Caco-2 (cell line): ENCODE results near the gene GATM. TPM values are rescaled to one million over a fixed set of nuclear protein-coding genes. Genes with fewer than 3 reads are reported as not detected.
"Not testable (repeated sequence)": the region's sequence is repeated elsewhere in the genome, so short reads cannot be mapped to it uniquely, and the experiment has no call there.

ENCODE experiments used
- BruUV-seq: library from RNA; stranded (reverse); fragments of 400-500 nt; replicated peaks from 2 replicates; lab custom pipeline; 2021; lab: Mats Ljungman, UMichigan
- CTCF ChIA-PET: fragments of 300-600 bp; sonication (Branson Sonifier 250); formaldehyde crosslinking; loops from one replicate; lab custom pipeline; 2022; ENCODE audit warnings: antibody characterized with exemption; lab: Charles Lee
- POLR2A ChIA-PET: fragments of 300-600 bp; sonication (Branson Sonifier 250); formaldehyde crosslinking; loops from one replicate; lab custom pipeline; 2022; ENCODE audit warnings: antibody characterized with exemption; lab: Charles Lee
- DNase-seq, 2 experiments: peaks; one replicate each; pipeline versions ENCODE4 v3.0.0 to v3.0.0-alpha.2; 2020 to 2022
- H3K27me3 ChIP-seq: replicated peaks from 2 replicates; pipeline ENCODE4 v1.6.0; 2011; ENCODE audit warnings: low read length; ENCODE audit not compliant: control insufficient read depth, insufficient read depth
- H3K36me3 ChIP-seq: 2 replicates; pipeline ENCODE4 v1.5.1; 2011; ENCODE audit warnings: low read length; ENCODE audit not compliant: control insufficient read depth, insufficient read depth
- H3K4me1 ChIP-seq: fragments of 250-450 bp; sonication (Bioruptor Pico); 2 replicates; pipeline ENCODE4 v1.5.1; 2020; ENCODE audit warnings: mild to moderate bottlenecking
- H3K4me3 ChIP-seq: 2 replicates; pipeline ENCODE4 v1.5.1; 2011; ENCODE audit warnings: low read depth, mild to moderate bottlenecking, control low read depth, low read length
- H3K9me3 ChIP-seq: fragments of 250-450 bp; sonication (Bioruptor Pico); 2 replicates; pipeline ENCODE4 v1.5.1; 2020; ENCODE audit warnings: mild to moderate bottlenecking, moderate library complexity
- H3K27ac Mint-ChIP-seq: one replicate; pipeline ENCODE4 v1.8.0; 2022; ENCODE audit warnings: mixed read lengths; ENCODE audit not compliant: unreplicated experiment
- H3K27me3 Mint-ChIP-seq: one replicate; pipeline ENCODE4 v1.8.0; 2022; ENCODE audit warnings: mixed read lengths; ENCODE audit not compliant: insufficient read depth, unreplicated experiment
- H3K36me3 Mint-ChIP-seq: one replicate; pipeline ENCODE4 v1.8.0; 2022; ENCODE audit warnings: mild to moderate bottlenecking, mixed read lengths; ENCODE audit not compliant: insufficient read depth, unreplicated experiment
- H3K4me1 Mint-ChIP-seq: one replicate; pipeline ENCODE4 v1.8.0; 2022; ENCODE audit warnings: low read depth, mixed read lengths; ENCODE audit not compliant: unreplicated experiment
- H3K4me3 Mint-ChIP-seq: one replicate; pipeline ENCODE4 v1.8.0; 2022; ENCODE audit warnings: mild to moderate bottlenecking, moderate library complexity, mixed read lengths; ENCODE audit not compliant: unreplicated experiment
- H3K9me3 Mint-ChIP-seq: one replicate; pipeline ENCODE4 v1.8.0; 2022; ENCODE audit warnings: mixed read lengths; ENCODE audit not compliant: unreplicated experiment
- CTCF ChIP-seq, 2 experiments: fragments of 200-600 bp in 1 of 2; IDR thresholded peaks; 1 replicate in 1 of 2; 2 replicates in 1 of 2; pipeline versions ENCODE4 v1.5.1 to v1.8.0; 2011 to 2022; ENCODE audit warnings: antibody characterized with exemption in 1 of 2, control low read depth in 1 of 2, inconsistent platforms in 1 of 2, low read depth in 1 of 2, low read length in 1 of 2, mild to moderate bottlenecking in 1 of 2, moderate library complexity in 1 of 2; ENCODE audit not compliant: insufficient read depth in 1 of 2, severe bottlenecking in 1 of 2, unreplicated experiment in 1 of 2
- intact Hi-C: fragments of 100-400 bp; cut with micrococcal nuclease; formaldehyde crosslinking; loops from one replicate; pipeline ENCODE4 v1.10.0; 2022; ENCODE audit not compliant: unreplicated experiment
- total RNA-seq: library from RNA; stranded (reverse); gene quantifications from 2 replicates; pipeline ENCODE4 v1.2.3, GENCODE V29; 2022

The GATM gene
- total RNA-seq, 1 experiment from 2014 or later, result 4.4 TPM

- Mint-ChIP-seq H3K36me3 (no peaks in the 10 kb centered on the region), H3K4me3 (no peak overlapping the region), H3K27ac (no peak overlapping the region), H3K27me3 (no peaks in the 10 kb centered on the region), H3K4me1 (peaks cover 10% of the 10 kb centered on the region), H3K9me3 (peaks cover 29% of the 10 kb centered on the region)
- peaks cover 26% of the 10 kb centered on the region for H3K4me1 ChIP-seq
- H3K27me3 ChIP-seq, result no peaks in the 10 kb centered on the region
- intact Hi-C loops, result no loop called here
- no peak for TF ChIP-seq CTCF (IDR thresholded peaks at IDR 0.05; ENCODE audit: insufficient read depth in 1 of 2, low read depth in 1 of 2, low read length in 1 of 2, severe bottlenecking in 1 of 2, unreplicated experiment in 1 of 2)
- no peaks in the 10 kb centered on the region; the same call in 1 of the 2 replicates for H3K36me3 ChIP-seq
- H3K4me3 ChIP-seq, result no peak overlapping the region
- DNase-seq, result no peak
- POLR2A ChIA-PET, result no interaction called here
- H3K9me3 ChIP-seq, result peaks cover 13% of the 10 kb centered on the region
- BruUV-seq, result no TSS peak
- CTCF ChIA-PET, result interaction anchor here (0.6 kb wide), 1 partner anchor 87 kb away, joined by 3 read pairs; no protein-coding TSS in a partner anchor
Measured at GRCh38 chr15:45320581-45321205, 57.7 kb downstream of the GATM start.

- H3K27me3 ChIP-seq, result no peaks in the 10 kb centered on the region
- intact Hi-C loops, result no loop called here
- no TSS peak for BruUV-seq
- no peak for TF ChIP-seq CTCF (IDR thresholded peaks at IDR 0.05; ENCODE audit: insufficient read depth in 1 of 2, low read depth in 1 of 2, low read length in 1 of 2, severe bottlenecking in 1 of 2, unreplicated experiment in 1 of 2)
- peaks cover 37% of the 10 kb centered on the region for H3K9me3 Mint-ChIP-seq
- no peak overlapping the region for H3K27ac Mint-ChIP-seq
- no peaks in the 10 kb centered on the region for H3K36me3 ChIP-seq
- no peak for DNase-seq
- H3K9me3 ChIP-seq, result peaks cover 13% of the 10 kb centered on the region
- H3K4me1 Mint-ChIP-seq, result peaks cover 10% of the 10 kb centered on the region
- ChIA-PET CTCF (no interaction called here), POLR2A (no interaction called here)
- no peak overlapping the region for H3K4me3 Mint-ChIP-seq
- H3K36me3 Mint-ChIP-seq, result no peaks in the 10 kb centered on the region
- H3K4me3 ChIP-seq, result no peak overlapping the region
- H3K27me3 Mint-ChIP-seq, result no peaks in the 10 kb centered on the region
- H3K4me1 ChIP-seq, result peaks cover 26% of the 10 kb centered on the region
Measured at GRCh38 chr15:45319472-45320214, 58.7 kb downstream of the GATM start.

- Mint-ChIP-seq H3K27me3 (no peaks in the 10 kb centered on the region), H3K4me3 (no peak overlapping the region), H3K36me3 (peaks cover 5% of the 10 kb centered on the region), H3K27ac (no peak overlapping the region), H3K9me3 (peaks cover 27% of the 10 kb centered on the region), H3K4me1 (peaks cover 8% of the 10 kb centered on the region)
- TF ChIP-seq CTCF (IDR thresholded peaks at IDR 0.05; ENCODE audit: insufficient read depth in 1 of 2, low read depth in 1 of 2, low read length in 1 of 2, severe bottlenecking in 1 of 2, unreplicated experiment in 1 of 2), result no peak
- Histone ChIP-seq H3K27me3 (no peaks in the 10 kb centered on the region), H3K4me1 (peaks cover 19% of the 10 kb centered on the region), H3K9me3 (peaks cover 6% of the 10 kb centered on the region), H3K4me3 (no peak overlapping the region), H3K36me3 (no peaks in the 10 kb centered on the region)
- ChIA-PET POLR2A (no interaction called here), CTCF (no interaction called here)
- no peak for DNase-seq
- intact Hi-C loops, result no loop called here
- no TSS peak for BruUV-seq
Measured at GRCh38 chr15:45314960-45315359, 63.4 kb downstream of the GATM start.

- H3K27me3 ChIP-seq, H3K36me3 ChIP-seq, H3K27ac Mint-ChIP-seq, CTCF ChIA-PET, BruUV-seq, H3K9me3 ChIP-seq, H3K4me3 ChIP-seq, H3K27me3 Mint-ChIP-seq, DNase-seq, H3K4me3 Mint-ChIP-seq, H3K36me3 Mint-ChIP-seq, intact Hi-C loops, POLR2A ChIA-PET: not testable (repeated sequence)
- Mint-ChIP-seq H3K4me1 (peaks cover 14% of the 10 kb centered on the region), H3K9me3 (peaks cover 27% of the 10 kb centered on the region)
- peaks cover 25% of the 10 kb centered on the region for H3K4me1 ChIP-seq
Measured at GRCh38 chr15:45314117-45314516, 64.2 kb downstream of the GATM start.
